HG03521 (cell line): ENCODE data around the gene STAB1.

Experiments
- ATAC-seq: cut with Tn5 transposase; IDR thresholded peaks from one replicate; pipeline ENCODE4 v1.9.1; 2021; ENCODE audit warnings: mild to moderate bottlenecking, moderate library complexity; ENCODE audit not compliant: unreplicated experiment

STAB1 gene

GRCh38 chr3:52458031-52458760, 36.9 kb upstream of the STAB1 start:
- no peak for ATAC-seq

- ATAC-seq = no peak
Measured at GRCh38 chr3:52458770-52459545, 36.2 kb upstream of the STAB1 start.

- no peak for ATAC-seq
Measured at GRCh38 chr3:52461874-52462273, 33.3 kb upstream of the STAB1 start.

- ATAC-seq = no peak
Measured at GRCh38 chr3:52463416-52463815, 31.7 kb upstream of the STAB1 start.

- ATAC-seq = no peak
Measured at GRCh38 chr3:52468336-52468735, 26.8 kb upstream of the STAB1 start.

- ATAC-seq = no peak
Measured at GRCh38 chr3:52469001-52469400, 26.1 kb upstream of the STAB1 start.

GRCh38 chr3:52470920-52471319, 24.2 kb upstream of the STAB1 start:
- no peak for ATAC-seq

- ATAC-seq = no peak
Measured at GRCh38 chr3:52471371-52472238, 23.5 kb upstream of the STAB1 start.

- ATAC-seq = no peak
Measured at GRCh38 chr3:52472239-52473000, 22.7 kb upstream of the STAB1 start.

GRCh38 chr3:52473026-52473425, 22.1 kb upstream of the STAB1 start:
- ATAC-seq = no peak

GRCh38 chr3:52477076-52477795, 17.9 kb upstream of the STAB1 start:
- no peak for ATAC-seq

GRCh38 chr3:52477796-52478095, 17.4 kb upstream of the STAB1 start:
- ATAC-seq = no peak

- no peak for ATAC-seq
Measured at GRCh38 chr3:52479037-52479876, 15.9 kb upstream of the STAB1 start.

- no peak for ATAC-seq
Measured at GRCh38 chr3:52479877-52480575, 15.1 kb upstream of the STAB1 start.

- no peak for ATAC-seq
Measured at GRCh38 chr3:52480768-52481715, 14.1 kb upstream of the STAB1 start.

- no peak for ATAC-seq
Measured at GRCh38 chr3:52481819-52482521, 13.2 kb upstream of the STAB1 start.

GRCh38 chr3:52483081-52483480, 12.1 kb upstream of the STAB1 start:
- no peak for ATAC-seq
